DMS 273 (cell line): ENCODE data around the gene IPO7.

Source experiments
- DNase-seq: peaks from one replicate; lab custom pipeline; 2025; ENCODE audit not compliant: unreplicated experiment; lab: John Stamatoyannopoulos, UW

IPO7 gene

GRCh38 chr11:9489080-9489765 lies 104.8 kb downstream of the IPO7 start:
- DNase-seq: no peak

GRCh38 chr11:9490376-9490775 lies 105.9 kb downstream of the IPO7 start:
- no peak for DNase-seq

- DNase-seq: no peak
These were observed 109.0 kb downstream of the IPO7 start for GRCh38 chr11:9493492-9493891.

- no peak for DNase-seq
These were observed 109.9 kb downstream of the IPO7 start for GRCh38 chr11:9494316-9494715.

GRCh38 chr11:9495803-9496514 lies 111.5 kb downstream of the IPO7 start:
- DNase-seq: no peak
